ENCODE results near the gene TMEM179. TPM values are rescaled to one million over a fixed set of nuclear protein-coding genes. Genes with fewer than 3 reads are reported as not detected.

Gene TMEM179
- total RNA-seq, 1 experiment from 2014 or later = not detected

DNA sequence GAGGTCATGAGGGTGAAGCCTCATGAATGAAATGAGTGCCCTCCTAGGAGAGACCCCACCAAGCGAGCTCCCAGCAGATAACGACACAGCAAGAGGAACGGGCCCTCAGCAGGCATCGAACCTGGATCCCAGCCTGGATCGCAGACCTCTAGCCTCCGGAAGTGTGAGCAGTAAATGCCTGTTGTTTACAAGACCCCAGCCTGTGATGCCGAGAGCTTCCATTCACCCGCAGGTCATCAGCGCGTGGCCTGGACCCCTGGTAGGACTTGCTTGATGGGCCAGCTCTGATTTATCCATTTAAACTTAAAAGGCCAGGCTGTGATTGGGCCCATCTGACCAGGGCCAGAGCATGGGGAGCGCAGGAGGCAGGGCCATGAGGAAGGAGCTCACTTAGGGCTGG, 7.0 kb downstream of the TMEM179 start:
- Histone ChIP-seq H3K4me2 (ENCODE audit: low read length) (no peak overlapping the region), H3K79me2 (ENCODE audit: low read length) (no peaks in the 10 kb centered on the region), H3K9ac (ENCODE audit: low read length) (no peak overlapping the region), H3K27ac (ENCODE audit: low read length) (no peak overlapping the region), H3F3A (ENCODE audit: low read length, unreplicated experiment) (no peaks in the 10 kb centered on the region), H3K9me2 (replicated peaks; ENCODE audit: low read length) (no peaks in the 10 kb centered on the region), H2AFZ (ENCODE audit: low read length) (no peak overlapping the region), H3K27me3 (ENCODE audit: low read length) (peaks cover 8% of the 10 kb centered on the region; the same call in 1 of the 2 replicates), H3K36me3 (ENCODE audit: low read depth, low read length) (no peaks in the 10 kb centered on the region), H4K20me1 (ENCODE audit: low read length) (no peaks in the 10 kb centered on the region), H3K9me3 (ENCODE audit: low read length) (no peaks in the 10 kb centered on the region), H3K4me1 (ENCODE audit: insufficient read depth, low read length) (no peaks in the 10 kb centered on the region), H3K4me3 (ENCODE audit: low read length) (no peak overlapping the region)
- no TSS peak for BruUV-seq (replicated peaks)
- no peak for ATAC-seq
- TF ChIP-seq EZH2phosphoT487 (IDR thresholded peaks at IDR 0.05; ENCODE audit: borderline replicate concordance, low read length) = no peak
- TF ChIP-seq EZH2 (IDR thresholded peaks at IDR 0.05; ENCODE audit: low read length, unreplicated experiment) = no peak
- TF ChIP-seq CTCF (conservative IDR thresholded peaks at IDR 0.05; ENCODE audit: low read depth, low read length) = no peak
- intact Hi-C loops (cut with micrococcal nuclease) = no loop called here
- POLR2A ChIA-PET (ENCODE audit: unreplicated experiment) = interaction anchor here (0.6 kb wide), 1 partner anchor 260 kb away, joined by 3 read pairs; no protein-coding TSS in a partner anchor
- CTCF ChIA-PET = no interaction called here
- no peak for DNase-seq

DNA sequence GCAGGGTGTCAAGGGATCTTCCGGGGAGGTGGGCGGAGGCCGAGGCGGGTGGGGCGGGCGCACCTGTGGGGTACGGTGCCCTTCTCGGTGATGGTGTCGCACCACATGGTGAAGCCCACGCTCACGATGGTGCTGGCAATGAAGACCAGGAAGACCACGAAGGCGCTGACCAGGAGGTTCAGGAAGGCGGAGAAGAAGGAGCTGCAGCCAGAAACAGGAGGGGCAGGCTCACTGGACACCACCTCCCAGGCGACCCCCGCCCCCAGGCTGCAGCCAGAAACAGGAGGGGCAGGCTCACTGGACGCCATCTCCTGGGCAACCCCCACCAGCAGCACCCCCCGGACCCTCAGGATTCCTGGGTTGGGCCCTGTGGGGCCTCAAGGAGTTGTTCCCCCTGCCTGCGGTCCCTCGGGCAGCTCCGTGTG, 7.6 kb downstream of the TMEM179 start:
- H3K9me3 ChIP-seq (ENCODE audit: low read length) = no peaks in the 10 kb centered on the region
- no peaks in the 10 kb centered on the region for H3K4me1 ChIP-seq (ENCODE audit: insufficient read depth, low read length)
- no TSS peak for BruUV-seq (replicated peaks)
- intact Hi-C loops (cut with micrococcal nuclease) = no loop called here
- no peaks in the 10 kb centered on the region for H3K9me2 ChIP-seq (replicated peaks; ENCODE audit: low read length)
- no peak overlapping the region for H3K4me2 ChIP-seq (ENCODE audit: low read length)
- TF ChIP-seq CTCF (conservative IDR thresholded peaks at IDR 0.05; ENCODE audit: low read depth, low read length) = no peak
- TF ChIP-seq EZH2 (IDR thresholded peaks at IDR 0.05; ENCODE audit: low read length, unreplicated experiment) = no peak
- no peak for TF ChIP-seq EZH2phosphoT487 (IDR thresholded peaks at IDR 0.05; ENCODE audit: borderline replicate concordance, low read length)
- no peaks in the 10 kb centered on the region for H4K20me1 ChIP-seq (ENCODE audit: low read length)
- ChIA-PET CTCF (no interaction called here), POLR2A (ENCODE audit: unreplicated experiment) (interaction anchor here (0.6 kb wide), 1 partner anchor 260 kb away, joined by 3 read pairs; no protein-coding TSS in a partner anchor)
- no peaks in the 10 kb centered on the region for H3K36me3 ChIP-seq (ENCODE audit: low read depth, low read length)
- H3K9ac ChIP-seq (ENCODE audit: low read length) = no peak overlapping the region
- ATAC-seq = no peak
- no peaks in the 10 kb centered on the region for H3K79me2 ChIP-seq (ENCODE audit: low read length)
- H3K27ac ChIP-seq (ENCODE audit: low read length) = no peak overlapping the region
- DNase-seq = no peak
- H3K4me3 ChIP-seq (ENCODE audit: low read length) = no peak overlapping the region
- H3K27me3 ChIP-seq (ENCODE audit: low read length) = 0 out of 2 replicates have a peak, but pooled peaks cover 5% of the 10 kb centered on the region
- H2AFZ ChIP-seq (ENCODE audit: low read length) = no peak overlapping the region
- H3F3A ChIP-seq (ENCODE audit: low read length, unreplicated experiment) = no peaks in the 10 kb centered on the region

GRCh38 chr14:104596451-104596918, 8.1 kb downstream of the TMEM179 start:
- no peak overlapping the region for H2AFZ ChIP-seq (ENCODE audit: low read length)
- ATAC-seq = no peak

More at GRCh38 chr14:104596451-104596918, 8.1 kb downstream of the TMEM179 start:
- ChIA-PET POLR2A (ENCODE audit: unreplicated experiment) (no interaction called here), CTCF (no interaction called here)
- Histone ChIP-seq H3K4me2 (ENCODE audit: low read length) (no peak overlapping the region), H3F3A (ENCODE audit: low read length, unreplicated experiment) (no peaks in the 10 kb centered on the region), H3K9ac (ENCODE audit: low read length) (no peak overlapping the region), H3K36me3 (ENCODE audit: low read depth, low read length) (no peaks in the 10 kb centered on the region), H3K27ac (ENCODE audit: low read length) (no peak overlapping the region), H3K9me3 (ENCODE audit: low read length) (no peaks in the 10 kb centered on the region), H4K20me1 (ENCODE audit: low read length) (no peaks in the 10 kb centered on the region), H3K27me3 (ENCODE audit: low read length) (0 out of 2 replicates have a peak, but pooled peaks cover 5% of the 10 kb centered on the region), H3K9me2 (replicated peaks; ENCODE audit: low read length) (no peaks in the 10 kb centered on the region), H3K79me2 (ENCODE audit: low read length) (no peaks in the 10 kb centered on the region), H3K4me3 (ENCODE audit: low read length) (no peak overlapping the region), H3K4me1 (ENCODE audit: insufficient read depth, low read length) (no peaks in the 10 kb centered on the region)
- no peak for TF ChIP-seq EZH2phosphoT487 (IDR thresholded peaks at IDR 0.05; ENCODE audit: borderline replicate concordance, low read length)
- TF ChIP-seq CTCF (conservative IDR thresholded peaks at IDR 0.05; ENCODE audit: low read depth, low read length) = no peak
- TF ChIP-seq EZH2 (IDR thresholded peaks at IDR 0.05; ENCODE audit: low read length, unreplicated experiment) = no peak
- intact Hi-C loops (cut with micrococcal nuclease) = no loop called here
- DNase-seq = no peak
- BruUV-seq (replicated peaks) = no TSS peak
